ENCODE data around the gene ELMO2.

The ELMO2 gene

GRCh38 chr20:46330072-46330763 is 76.2 kb downstream of the ELMO2 start:
- H3K27ac ChIP-seq: no peak overlapping the region
- TF ChIP-seq ZFX (IDR thresholded peaks at IDR 0.05; ENCODE audit: borderline replicate concordance) (no peak), CTCF (IDR thresholded peaks at IDR 0.05) (no peak)

- TF ChIP-seq ZFX (IDR thresholded peaks at IDR 0.05; ENCODE audit: borderline replicate concordance): no peak
- TF ChIP-seq CTCF (IDR thresholded peaks at IDR 0.05): no peak
- H3K27ac ChIP-seq: no peak overlapping the region
Measured at GRCh38 chr20:46328200-46328882, 78.1 kb downstream of the ELMO2 start.

- TF ChIP-seq ZFX (IDR thresholded peaks at IDR 0.05; ENCODE audit: borderline replicate concordance) (no peak), CTCF (IDR thresholded peaks at IDR 0.05) (no peak)
- no peak overlapping the region for H3K27ac ChIP-seq
Measured at GRCh38 chr20:46327557-46327956, 78.9 kb downstream of the ELMO2 start.

GRCh38 chr20:46325789-46326188 is 80.6 kb downstream of the ELMO2 start:
- H3K27ac ChIP-seq: no peak overlapping the region
- no peak for TF ChIP-seq CTCF (IDR thresholded peaks at IDR 0.05)
- no peak for TF ChIP-seq ZFX (IDR thresholded peaks at IDR 0.05; ENCODE audit: borderline replicate concordance)

- H3K27ac ChIP-seq: no peak overlapping the region
- TF ChIP-seq CTCF (IDR thresholded peaks at IDR 0.05) (peak; percentile 75), ZFX (IDR thresholded peaks at IDR 0.05; ENCODE audit: borderline replicate concordance) (no peak)
Measured at GRCh38 chr20:46324960-46325703, 81.3 kb downstream of the ELMO2 start.

GRCh38 chr20:46324379-46324778 is 82.0 kb downstream of the ELMO2 start:
- H3K27ac ChIP-seq: no peak overlapping the region
- TF ChIP-seq CTCF (IDR thresholded peaks at IDR 0.05) (no peak), ZFX (IDR thresholded peaks at IDR 0.05; ENCODE audit: borderline replicate concordance) (no peak)

- TF ChIP-seq ZFX (IDR thresholded peaks at IDR 0.05; ENCODE audit: borderline replicate concordance): no peak
- no peak for TF ChIP-seq CTCF (IDR thresholded peaks at IDR 0.05)
- H3K27ac ChIP-seq: no peak overlapping the region
Measured at GRCh38 chr20:46323557-46323956, 82.9 kb downstream of the ELMO2 start.

Measured in 22Rv1 (cell line).